BJ (cell line): Measurements from ENCODE around the gene NOX3. TPM values are rescaled to one million over a fixed set of nuclear protein-coding genes. Genes with fewer than 3 reads are reported as not detected.

Experiments
- CTCF ChIA-PET: fragments of 350-600 bp; formaldehyde crosslinking; extraction: SDS; loops from one replicate; lab custom pipeline; 2021; ENCODE audit warnings: antibody characterized with exemption, inconsistent platforms; lab: Yijun Ruan, JAX
- POLR2A ChIA-PET: fragments of 300-600 bp; sonication (Branson Sonifier 250); formaldehyde crosslinking; extraction: SDS; loops from one replicate; lab custom pipeline; 2021; ENCODE audit warnings: antibody characterized with exemption; lab: Charles Lee
- DNase-seq: peaks from one replicate; pipeline ENCODE4 v3.0.0-alpha.2; 2011; ENCODE audit warnings: low read depth
- H3K27me3 ChIP-seq: 2 replicates; pipeline ENCODE4 v1.6.0; 2011; ENCODE audit warnings: low read length; ENCODE audit not compliant: control insufficient read depth, insufficient read depth
- H3K36me3 ChIP-seq: 2 replicates; pipeline ENCODE4 v1.5.1; 2011; ENCODE audit warnings: low read length; ENCODE audit not compliant: control insufficient read depth, insufficient read depth
- H3K4me3 ChIP-seq: 2 replicates; pipeline ENCODE4 v1.5.1; 2011; ENCODE audit warnings: low read depth, mild to moderate bottlenecking, control low read depth, low read length
- CTCF ChIP-seq: IDR thresholded peaks from 2 replicates; pipeline ENCODE4 v1.5.1; 2011; ENCODE audit warnings: low read depth, mild to moderate bottlenecking, control low read depth, inconsistent platforms, low read length, moderate library complexity; ENCODE audit not compliant: insufficient read depth
- polyA plus RNA-seq: library from polyadenylated mRNA; depleted of rRNA; stranded (reverse); fragments of >200 nt; gene quantifications from 2 replicates; pipeline ENCODE4 v1.2.3, GENCODE V29; 2011

The NOX3 gene
- polyA plus RNA-seq, 1 experiment = not detected

GRCh38 chr6:155497273-155497672, 41.6 kb upstream of the NOX3 start:
- DNase-seq = no peak
- no peak for TF ChIP-seq CTCF
- Histone ChIP-seq H3K4me3 (no peak overlapping the region), H3K27me3 (no peaks in the 10 kb centered on the region), H3K36me3 (no peaks in the 10 kb centered on the region; the same call in 1 of the 2 replicates)
- POLR2A ChIA-PET = no interaction called here
- CTCF ChIA-PET = interaction anchor here (0.9 to 7.6 kb wide), 4 partner anchors 23 to 180 kb away, joined by 3 to 75 read pairs (median 5); no protein-coding TSS in a partner anchor

GRCh38 chr6:155495011-155495768, 39.6 kb upstream of the NOX3 start:
- CTCF ChIA-PET = interaction anchor here (0.5 to 7.6 kb wide), 16 partner anchors 9 to 1333 kb away, joined by 3 to 75 read pairs (median 3); no protein-coding TSS in a partner anchor
- TF ChIP-seq CTCF = peak; percentile 74
- POLR2A ChIA-PET = interaction anchor here (0.5 kb wide), 1 partner anchor 14 kb away, joined by 4 read pairs; no protein-coding TSS in a partner anchor
- H3K4me3 ChIP-seq = no peak overlapping the region
- peak; percentile 55 for DNase-seq
- H3K36me3 ChIP-seq = no peaks in the 10 kb centered on the region; the same call in 1 of the 2 replicates
- no peaks in the 10 kb centered on the region for H3K27me3 ChIP-seq

DNA sequence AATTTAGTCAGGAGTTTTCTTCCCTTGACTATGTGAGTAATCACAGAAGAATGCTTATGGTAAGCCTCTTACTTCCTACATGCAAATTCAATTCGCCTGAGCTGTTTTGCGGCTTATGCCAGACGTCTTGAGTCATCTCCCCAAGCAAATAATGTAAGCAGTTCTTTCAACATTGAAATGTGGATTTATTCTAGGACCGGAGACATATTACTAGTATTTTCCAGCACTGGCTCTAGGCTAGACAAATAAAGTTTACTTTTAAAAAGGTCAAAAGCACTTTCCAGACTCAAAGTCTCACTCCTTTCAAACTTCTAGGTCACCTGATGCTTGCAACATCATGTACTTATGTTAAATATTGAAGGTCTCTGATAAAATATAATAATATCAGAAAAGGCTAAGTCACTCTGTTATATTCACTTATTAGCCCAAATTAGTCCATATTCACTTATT, 38.1 kb upstream of the NOX3 start:
- DNase-seq = peak; percentile 98
- Histone ChIP-seq H3K4me3 (no peak overlapping the region), H3K36me3 (no peaks in the 10 kb centered on the region; the same call in 1 of the 2 replicates), H3K27me3 (no peaks in the 10 kb centered on the region)
- ChIA-PET CTCF (interaction anchor here (0.5 to 7.6 kb wide), 5 partner anchors 11 to 189 kb away, joined by 3 to 75 read pairs (median 4); no protein-coding TSS in a partner anchor), POLR2A (no interaction called here)
- no peak for TF ChIP-seq CTCF

GRCh38 chr6:155493026-155493693, 37.5 kb upstream of the NOX3 start:
- no peak for TF ChIP-seq CTCF
- ChIA-PET CTCF (interaction anchor here (0.5 to 7.6 kb wide), 3 partner anchors 10 to 189 kb away, joined by 3 to 75 read pairs (median 3); no protein-coding TSS in a partner anchor), POLR2A (no interaction called here)
- no peak for DNase-seq
- Histone ChIP-seq H3K36me3 (no peaks in the 10 kb centered on the region; the same call in 1 of the 2 replicates), H3K4me3 (no peak overlapping the region), H3K27me3 (no peaks in the 10 kb centered on the region)
